ENCODE data around the gene TINAG. TPM values are rescaled to one million over a fixed set of nuclear protein-coding genes. Genes with fewer than 3 reads are reported as not detected.

The TINAG gene
- total and polyA plus RNA-seq, 10 of the 15 experiments (the other 5 are each of a cell fraction or from before 2014, with no cell fraction given) = 0.26 to 7.7 (median 0.95) TPM

- no peak for DNase-seq (ENCODE audit: low read depth, low spot score)
- no peaks in the 10 kb centered on the region for H3K9me3 ChIP-seq (replicated peaks; ENCODE audit: control insufficient read depth, insufficient read depth, low read length)
- ChIA-PET CTCF (no interaction called here), SMC1A (ENCODE audit: uncharacterized antibody, unreplicated experiment) (no interaction called here), RAD21 (ENCODE audit: unreplicated experiment) (interaction anchor here (0.6 kb wide), 1 partner anchor 540 kb away, joined by 3 read pairs; no protein-coding TSS in a partner anchor), POLR2A (no interaction called here)
- H2AFZ ChIP-seq (ENCODE audit: control insufficient read depth, low read depth, low read length) = no peak overlapping the region
- H3K4me2 ChIP-seq (ENCODE audit: control insufficient read depth, insufficient read depth) = no peak overlapping the region
- H3K27ac ChIP-seq (ENCODE audit: control insufficient read depth, insufficient read depth) = no peak overlapping the region
- no peaks in the 10 kb centered on the region for H3K27me3 ChIP-seq (replicated peaks in 1 of 2; ENCODE audit: control insufficient read depth in 2 of 2, insufficient read depth in 2 of 2, low read length in 1 of 2)
- no peak overlapping the region for H3K9ac ChIP-seq (ENCODE audit: control insufficient read depth, insufficient read depth, low read length)
- no peaks in the 10 kb centered on the region for H3K79me2 ChIP-seq (ENCODE audit: control insufficient read depth, insufficient read depth, low read length)
- no peaks in the 10 kb centered on the region for H3K4me1 ChIP-seq (ENCODE audit: control insufficient read depth, insufficient read depth, low read length)
- no peak for FAIRE-seq
- no TSS peak for BruUV-seq (replicated peaks)
- ATAC-seq = no peak
- H3K4me3 ChIP-seq = no peak overlapping the region
- no peaks in the 10 kb centered on the region for H4K20me1 ChIP-seq (ENCODE audit: control insufficient read depth, insufficient read depth)
- in situ Hi-C loops (cut with MboI) (no loop called here), intact Hi-C loops (cut with micrococcal nuclease; ENCODE audit: unreplicated experiment) (no loop called here)
- no peaks in the 10 kb centered on the region for H3K36me3 ChIP-seq (ENCODE audit: control insufficient read depth in 2 of 2, insufficient read depth in 2 of 2, low read length in 1 of 2)
- TF ChIP-seq TARDBP (IDR thresholded peaks at IDR 0.05; ENCODE audit: borderline replicate concordance) (no peak), ZNF622 (IDR thresholded peaks at IDR 0.05) (no peak), STAT1 (conservative IDR thresholded peaks at IDR 0.05) (no peak), SRF (IDR thresholded peaks at IDR 0.05; ENCODE audit: low read depth in 2 of 2, low read length in 2 of 2) (no peak), NRF1 (conservative IDR thresholded peaks at IDR 0.05; ENCODE audit: low read depth, low read length) (no peak), BCL11A (IDR thresholded peaks at IDR 0.05; ENCODE audit: low read depth, low read length) (no peak), ZZZ3 (IDR thresholded peaks at IDR 0.05; ENCODE audit: control insufficient read depth, insufficient read length, low read depth) (no peak), TCF3 (IDR thresholded peaks at IDR 0.05; ENCODE audit: borderline replicate concordance, insufficient read depth, low read depth, low read length) (no peak), GABPA (IDR thresholded peaks at IDR 0.05; ENCODE audit: low read depth) (no peak), SIN3A (IDR thresholded peaks at IDR 0.05; ENCODE audit: low read depth, low read length) (no peak), ZNF217 (IDR thresholded peaks at IDR 0.05) (no peak), CBFB (IDR thresholded peaks at IDR 0.05; ENCODE audit: low read depth) (no peak)
- TF ChIP-seq, protein P1, sequence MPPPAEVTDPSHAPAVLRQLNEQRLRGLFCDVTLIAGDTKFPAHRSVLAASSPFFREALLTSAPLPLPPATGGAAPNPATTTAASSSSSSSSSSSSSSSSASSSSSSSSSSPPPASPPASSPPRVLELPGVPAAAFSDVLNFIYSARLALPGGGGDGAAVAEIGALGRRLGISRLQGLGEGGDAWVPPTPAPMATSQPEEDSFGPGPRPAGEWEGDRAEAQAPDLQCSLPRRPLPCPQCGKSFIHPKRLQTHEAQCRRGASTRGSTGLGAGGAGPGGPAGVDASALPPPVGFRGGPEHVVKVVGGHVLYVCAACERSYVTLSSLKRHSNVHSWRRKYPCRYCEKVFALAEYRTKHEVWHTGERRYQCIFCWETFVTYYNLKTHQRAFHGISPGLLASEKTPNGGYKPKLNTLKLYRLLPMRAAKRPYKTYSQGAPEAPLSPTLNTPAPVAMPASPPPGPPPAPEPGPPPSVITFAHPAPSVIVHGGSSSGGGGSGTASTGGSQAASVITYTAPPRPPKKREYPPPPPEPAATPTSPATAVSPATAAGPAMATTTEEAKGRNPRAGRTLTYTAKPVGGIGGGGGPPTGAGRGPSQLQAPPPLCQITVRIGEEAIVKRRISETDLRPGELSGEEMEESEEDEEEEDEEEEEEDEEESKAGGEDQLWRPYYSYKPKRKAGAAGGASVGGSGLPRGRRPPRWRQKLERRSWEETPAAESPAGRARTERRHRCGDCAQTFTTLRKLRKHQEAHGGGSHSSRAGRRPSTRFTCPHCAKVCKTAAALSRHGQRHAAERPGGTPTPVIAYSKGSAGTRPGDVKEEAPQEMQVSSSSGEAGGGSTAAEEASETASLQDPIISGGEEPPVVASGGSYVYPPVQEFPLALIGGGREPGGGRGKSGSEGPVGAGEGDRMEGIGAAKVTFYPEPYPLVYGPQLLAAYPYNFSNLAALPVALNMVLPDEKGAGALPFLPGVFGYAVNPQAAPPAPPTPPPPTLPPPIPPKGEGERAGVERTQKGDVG (CRISPR knock-in tag; IDR thresholded peaks at IDR 0.05) = no peak
- TF ChIP-seq, protein P2, sequence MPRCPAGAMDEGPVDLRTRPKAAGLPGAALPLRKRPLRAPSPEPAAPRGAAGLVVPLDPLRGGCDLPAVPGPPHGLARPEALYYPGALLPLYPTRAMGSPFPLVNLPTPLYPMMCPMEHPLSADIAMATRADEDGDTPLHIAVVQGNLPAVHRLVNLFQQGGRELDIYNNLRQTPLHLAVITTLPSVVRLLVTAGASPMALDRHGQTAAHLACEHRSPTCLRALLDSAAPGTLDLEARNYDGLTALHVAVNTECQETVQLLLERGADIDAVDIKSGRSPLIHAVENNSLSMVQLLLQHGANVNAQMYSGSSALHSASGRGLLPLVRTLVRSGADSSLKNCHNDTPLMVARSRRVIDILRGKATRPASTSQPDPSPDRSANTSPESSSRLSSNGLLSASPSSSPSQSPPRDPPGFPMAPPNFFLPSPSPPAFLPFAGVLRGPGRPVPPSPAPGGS (IDR thresholded peaks at IDR 0.05; ENCODE audit: borderline replicate concordance, insufficient read depth, low read depth, low read length, poor library complexity, severe bottlenecking) = no peak
- 26% methylated on average over 2 of the region's 2 CpGs for WGBS (ENCODE audit: insufficient coverage, insufficient replicate concordance, low lambda C conversion rate, missing lambda C conversion rate)
Measured at GRCh38 chr6:54353975-54354374, 45.7 kb downstream of the TINAG start.
